ACC112 (cell line): ENCODE measurements around the gene TMBIM6.

Experiments
- H2AFZ ChIP-seq: fragments of 200-600 bp; sonication (generic); one replicate; pipeline ENCODE4 v1.6.0; 2017; ENCODE audit warnings: antibody characterized with exemption, low read length; ENCODE audit not compliant: unreplicated experiment
- H3K27ac ChIP-seq: fragments of 200-600 bp; sonication (generic); 2 replicates; pipeline ENCODE4 v1.5.1; 2014; ENCODE audit warnings: low read depth, mild to moderate bottlenecking, antibody characterized with exemption, low read length, moderate library complexity
- H3K27me3 ChIP-seq: fragments of 200-600 bp; sonication (generic); 2 replicates; pipeline ENCODE4 v1.6.1; 2014; ENCODE audit warnings: mild to moderate bottlenecking, antibody characterized with exemption, low read length, moderate library complexity, mixed read lengths; ENCODE audit not compliant: insufficient read depth
- H3K36me3 ChIP-seq: fragments of 200-600 bp; sonication (generic); 2 replicates; pipeline ENCODE4 v1.6.1; 2016; ENCODE audit warnings: mild to moderate bottlenecking, antibody characterized with exemption, low read length, moderate library complexity, mixed read lengths; ENCODE audit not compliant: insufficient read depth
- H3K4me1 ChIP-seq: fragments of 200-600 bp; sonication (generic); one replicate; pipeline ENCODE4 v1.6.1; 2016; ENCODE audit warnings: low read length, mixed read lengths; ENCODE audit not compliant: insufficient read depth, unreplicated experiment, control insufficient read depth
- H3K4me3 ChIP-seq: fragments of 200-600 bp; sonication (generic); 2 replicates; pipeline ENCODE4 v1.5.1; 2014; ENCODE audit warnings: mild to moderate bottlenecking, low read depth, low read length
- H3K79me2 ChIP-seq: fragments of 200-600 bp; sonication (generic); one replicate; pipeline ENCODE4 v1.6.0; 2016; ENCODE audit warnings: low read length; ENCODE audit not compliant: control insufficient read depth, unreplicated experiment, insufficient read depth

TMBIM6 gene

GRCh38 chr12:49806321-49806813 lies 65.0 kb downstream of the TMBIM6 start:
- Histone ChIP-seq H3K27me3 (no peaks in the 10 kb centered on the region), H2AFZ (no peak overlapping the region), H3K4me3 (no peak overlapping the region), H3K4me1 (no peaks in the 10 kb centered on the region), H3K79me2 (peaks cover 15% of the 10 kb centered on the region), H3K27ac (no peak overlapping the region), H3K36me3 (peaks cover 5% of the 10 kb centered on the region; the same call in 1 of the 2 replicates)

DNA sequence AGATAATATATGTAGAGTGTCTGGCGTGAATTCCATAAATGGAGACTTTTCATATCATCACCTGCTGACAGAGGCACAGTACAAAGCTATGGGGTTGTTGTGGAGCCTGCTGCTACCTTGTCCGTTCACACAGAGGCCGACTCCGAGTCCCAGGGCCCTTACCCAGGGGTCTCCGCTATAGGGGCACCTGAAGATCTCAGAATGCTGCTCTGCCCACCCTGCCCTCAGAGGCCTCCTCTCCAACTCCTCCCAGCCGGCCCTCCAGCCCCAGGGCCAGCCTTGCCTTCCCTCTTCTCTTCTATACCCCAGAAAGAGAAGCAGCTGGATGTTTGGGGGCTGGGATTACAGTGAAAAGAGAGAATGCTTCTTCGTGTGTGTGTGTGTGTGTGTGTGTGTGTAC lies 65.5 kb downstream of the TMBIM6 start:
- Histone ChIP-seq H3K36me3 (peaks cover 5% of the 10 kb centered on the region; the same call in 1 of the 2 replicates), H3K4me1 (no peaks in the 10 kb centered on the region), H3K79me2 (peaks cover 17% of the 10 kb centered on the region), H3K27ac (no peak overlapping the region), H3K27me3 (no peaks in the 10 kb centered on the region), H2AFZ (no peak overlapping the region), H3K4me3 (no peak overlapping the region)

- Histone ChIP-seq H3K36me3 (peaks cover 5% of the 10 kb centered on the region; the same call in 1 of the 2 replicates), H3K79me2 (peaks cover 19% of the 10 kb centered on the region), H3K27me3 (no peaks in the 10 kb centered on the region), H3K4me3 (no peak overlapping the region), H3K4me1 (no peaks in the 10 kb centered on the region), H3K27ac (no peak overlapping the region), H2AFZ (no peak overlapping the region)
Observed at GRCh38 chr12:49807991-49808580, 66.7 kb downstream of the TMBIM6 start.

DNA sequence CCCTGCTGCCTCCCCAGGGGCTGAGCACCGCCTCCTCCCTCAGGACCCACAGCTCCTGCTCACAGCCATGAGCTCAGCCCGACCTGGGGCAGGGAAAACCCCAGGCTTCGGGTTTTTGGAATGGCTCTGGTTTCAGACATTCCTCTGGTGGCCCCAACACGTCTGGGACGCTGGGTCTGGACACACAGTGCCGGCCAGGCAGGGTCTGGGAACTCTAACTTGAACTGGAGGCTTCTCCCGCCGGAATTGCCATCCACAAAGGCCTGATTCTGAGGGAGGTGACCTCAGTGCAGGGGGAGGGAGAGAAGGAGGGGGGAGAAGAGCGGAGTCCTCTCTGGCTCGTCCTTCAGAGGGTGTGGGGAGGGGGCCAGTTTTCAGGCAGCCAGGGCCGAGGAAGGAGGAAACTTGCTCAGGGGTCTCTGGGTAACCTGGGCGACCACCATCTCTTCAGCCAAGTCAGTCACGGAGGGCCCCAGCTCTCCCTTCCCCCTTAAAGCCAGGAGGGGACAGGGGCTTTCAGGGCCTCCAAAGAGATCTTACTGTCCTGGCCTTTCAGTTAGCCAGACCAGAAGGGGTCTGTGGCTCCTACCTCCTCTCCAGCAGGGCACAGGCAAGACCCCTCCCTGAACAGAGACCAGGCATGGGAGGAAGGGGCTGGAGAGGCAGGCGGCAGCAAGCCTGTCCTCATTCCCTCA lies 67.5 kb downstream of the TMBIM6 start:
- H3K36me3 ChIP-seq: peaks cover 5% of the 10 kb centered on the region; the same call in 1 of the 2 replicates
- H2AFZ ChIP-seq: no peak overlapping the region
- H3K27ac ChIP-seq: no peak overlapping the region
- peaks cover 19% of the 10 kb centered on the region for H3K79me2 ChIP-seq
- H3K27me3 ChIP-seq: no peaks in the 10 kb centered on the region
- no peaks in the 10 kb centered on the region for H3K4me1 ChIP-seq
- H3K4me3 ChIP-seq: no peak overlapping the region

DNA sequence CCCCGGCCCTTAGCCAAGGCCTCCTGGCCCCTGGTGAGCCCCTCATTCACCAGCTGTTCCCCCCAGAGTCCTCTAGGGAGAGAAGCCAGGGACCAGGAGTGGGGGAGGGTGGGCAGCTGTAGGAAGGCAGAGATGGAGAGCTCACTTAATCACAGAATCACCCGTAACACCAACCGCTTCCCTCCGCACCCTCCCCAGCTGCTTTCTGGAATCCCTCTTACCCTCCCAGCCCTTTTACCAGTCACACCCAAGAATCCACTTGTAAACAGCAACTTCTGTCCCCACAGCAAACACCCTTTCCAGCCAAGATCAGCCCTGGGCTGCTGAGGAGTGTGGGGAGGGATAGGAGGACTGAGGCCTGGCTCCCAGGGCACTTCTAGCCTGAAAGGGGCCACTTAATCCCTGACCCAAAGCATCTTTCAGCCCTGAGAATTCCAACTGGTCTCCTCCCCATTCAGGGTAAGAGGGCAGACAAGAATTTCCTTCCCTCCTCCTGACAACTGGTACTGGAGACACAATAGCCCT lies 68.1 kb downstream of the TMBIM6 start:
- no peak overlapping the region for H3K27ac ChIP-seq
- H3K36me3 ChIP-seq: peaks cover 4% of the 10 kb centered on the region; the same call in 1 of the 2 replicates
- no peaks in the 10 kb centered on the region for H3K4me1 ChIP-seq
- H2AFZ ChIP-seq: no peak overlapping the region
- peaks cover 20% of the 10 kb centered on the region for H3K79me2 ChIP-seq
- no peaks in the 10 kb centered on the region for H3K27me3 ChIP-seq
- H3K4me3 ChIP-seq: no peak overlapping the region

DNA sequence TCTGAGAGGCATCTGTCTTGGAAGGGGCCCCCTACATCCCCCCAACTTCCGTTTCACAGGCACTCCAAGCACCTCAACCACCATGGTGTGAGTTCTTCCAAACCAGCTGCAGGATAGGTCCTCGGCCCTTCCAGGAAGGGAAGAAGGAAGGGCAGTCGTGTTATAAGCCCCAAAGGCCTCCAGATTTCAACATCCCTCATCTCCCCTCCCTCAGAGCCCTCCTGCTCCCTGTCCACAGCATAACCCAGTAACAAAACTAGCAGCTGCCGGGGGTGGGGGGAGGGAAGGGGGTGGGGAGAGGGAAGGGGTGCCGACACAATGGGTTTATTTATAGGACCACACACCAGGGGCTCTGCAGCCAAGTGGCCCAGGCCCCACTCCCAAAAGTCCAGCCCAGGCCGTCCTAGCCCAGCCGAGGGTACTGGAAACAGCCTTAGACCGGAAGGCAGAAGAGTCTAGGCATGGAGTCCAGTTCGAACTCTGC lies 68.6 kb downstream of the TMBIM6 start:
- Histone ChIP-seq H3K79me2 (peaks cover 25% of the 10 kb centered on the region), H2AFZ (no peak overlapping the region), H3K36me3 (peaks cover 4% of the 10 kb centered on the region; the same call in 1 of the 2 replicates), H3K4me1 (no peaks in the 10 kb centered on the region), H3K27me3 (no peaks in the 10 kb centered on the region), H3K27ac (no peak overlapping the region), H3K4me3 (no peak overlapping the region)

DNA sequence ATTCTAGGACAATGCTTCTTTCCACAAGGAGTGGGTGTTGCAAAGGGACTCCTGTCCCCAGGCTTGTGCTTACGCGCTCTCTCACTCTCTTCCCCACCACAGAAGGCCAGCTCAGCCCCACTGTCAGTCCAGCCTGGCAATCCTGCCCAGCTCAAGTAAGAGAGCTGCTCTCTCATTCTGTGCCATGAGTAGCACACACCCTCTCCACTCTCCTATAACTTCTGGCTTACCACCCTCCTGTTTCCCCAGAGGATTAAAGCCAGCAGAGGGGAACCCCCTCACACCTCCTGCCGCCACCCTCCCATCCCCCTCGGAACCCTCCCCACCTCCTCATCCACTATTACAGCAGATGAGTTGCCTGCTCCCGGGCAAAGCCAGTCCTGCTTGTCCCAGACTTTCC lies 69.8 kb downstream of the TMBIM6 start:
- Histone ChIP-seq H3K4me1 (no peaks in the 10 kb centered on the region), H3K27ac (no peak overlapping the region), H2AFZ (no peak overlapping the region), H3K36me3 (peaks cover 7% of the 10 kb centered on the region), H3K27me3 (no peaks in the 10 kb centered on the region), H3K79me2 (peaks cover 33% of the 10 kb centered on the region), H3K4me3 (no peak overlapping the region)

DNA sequence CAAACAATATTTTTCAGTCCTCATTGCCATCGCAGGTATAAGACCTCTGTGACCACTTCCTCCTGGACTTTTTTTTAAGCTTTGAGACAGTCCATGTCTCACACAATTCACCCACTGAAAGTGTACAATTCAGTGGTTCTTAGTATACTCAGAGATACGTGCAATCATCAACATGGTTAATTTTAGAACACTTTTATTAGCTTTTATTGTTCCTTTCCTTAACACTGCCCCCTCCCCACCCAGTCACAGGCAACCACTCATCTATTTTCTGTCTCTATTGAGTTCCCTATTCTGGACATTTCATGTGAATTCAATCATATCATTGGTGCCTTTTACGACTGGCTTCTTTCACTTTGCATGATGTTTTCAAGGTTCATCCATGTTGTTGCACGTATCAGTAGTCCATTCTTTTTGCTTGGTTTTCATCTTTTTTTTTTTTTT lies 70.6 kb downstream of the TMBIM6 start:
- Histone ChIP-seq H2AFZ (no peak overlapping the region), H3K4me3 (no peak overlapping the region), H3K4me1 (no peaks in the 10 kb centered on the region), H3K27me3 (no peaks in the 10 kb centered on the region), H3K27ac (no peak overlapping the region), H3K79me2 (peaks cover 34% of the 10 kb centered on the region), H3K36me3 (peaks cover 7% of the 10 kb centered on the region)

- Histone ChIP-seq H3K4me1 (no peaks in the 10 kb centered on the region), H3K79me2 (peaks cover 28% of the 10 kb centered on the region), H3K36me3 (peaks cover 7% of the 10 kb centered on the region), H3K27ac (no peak overlapping the region), H2AFZ (no peak overlapping the region), H3K4me3 (no peak overlapping the region), H3K27me3 (no peaks in the 10 kb centered on the region)
Observed at GRCh38 chr12:49813131-49813530, 71.8 kb downstream of the TMBIM6 start.
